Kidney (tissue), 14 donors: ENCODE results near the gene GRK4. TPM values are rescaled to one million over a fixed set of nuclear protein-coding genes. Genes with fewer than 3 reads are reported as not detected.
A peak's percentile ranks its signal among the peaks of the same experiment; 100 is the strongest.
"Not testable (repeated sequence)": the region's sequence is repeated elsewhere in the genome, so short reads cannot be mapped to it uniquely, and the experiment has no call there.

Source experiments
- DNase-seq, 5 donors: peaks; one replicate each; pipeline ENCODE4 v3.0.0-alpha.2; 2013 to 2020
- FAIRE-seq: peaks from 2 replicates; lab custom pipeline; 2012; peaks lifted over from hg19 to GRCh38; lab: Jason Lieb, UNC
- H3K27ac ChIP-seq, 2 donors: one replicate each; pipeline ENCODE4 v1.7.0; 2013; ENCODE audit warnings: low read depth in 2 of 2, low read length in 2 of 2, inconsistent platforms in 1 of 2
- H3K27me3 ChIP-seq: one replicate; pipeline ENCODE4 v1.7.1; 2013; ENCODE audit warnings: low read length, inconsistent platforms; ENCODE audit not compliant: control insufficient read depth, insufficient read depth
- H3K36me3 ChIP-seq, 3 donors: one replicate each; pipeline versions ENCODE4 v1.7.0 to v1.7.1; 2013; ENCODE audit warnings: low read length in 3 of 3, control low read depth in 1 of 3, inconsistent platforms in 1 of 3; ENCODE audit not compliant: insufficient read depth in 3 of 3, control insufficient read depth in 2 of 3
- H3K4me1 ChIP-seq, 3 donors: one replicate each; pipeline versions ENCODE4 v1.7.0 to v1.7.1; 2013; ENCODE audit warnings: low read length in 3 of 3, inconsistent platforms in 1 of 3, low read depth in 1 of 3; ENCODE audit not compliant: control insufficient read depth in 2 of 3, insufficient read depth in 2 of 3
- H3K4me3 ChIP-seq, 3 donors: one replicate each; pipeline versions ENCODE4 v1.7.0 to v1.8.1; 2013; ENCODE audit warnings: low read length in 3 of 3, control low read depth in 1 of 3, inconsistent platforms in 1 of 3
- H3K9ac ChIP-seq, 3 donors: one replicate each; pipeline versions ENCODE4 v1.7.0 to v1.7.1; 2013; ENCODE audit warnings: low read length in 3 of 3, control low read depth in 1 of 3, inconsistent platforms in 1 of 3
- H3K9me3 ChIP-seq, 3 donors: one replicate each; pipeline versions ENCODE4 v1.7.0 to v1.7.1; 2013; ENCODE audit warnings: low read length in 3 of 3, control low read depth in 1 of 3, inconsistent platforms in 1 of 3; ENCODE audit not compliant: control insufficient read depth in 2 of 3, insufficient read depth in 1 of 3
- CTCF ChIP-seq: IDR thresholded peaks from 3 replicates; pipeline ENCODE4 v1.5.1; 2012; ENCODE audit warnings: mild to moderate bottlenecking, moderate library complexity, borderline replicate concordance; ENCODE audit not compliant: insufficient read depth; ENCODE audit errors: extremely low read depth
- intact Hi-C: fragments of 100-400 bp; cut with DNase I; formaldehyde crosslinking; loops from one replicate; pipeline ENCODE4 v1.11.1; 2022
- polyA plus RNA-seq: library from polyadenylated mRNA; stranded (reverse); fragments of 350-450 nt; fragmentation: Illumina TruSeq; extraction: RNeasy Lipid Tissue Mini Kit (QIAGEN cat#74804); gene quantifications from one replicate; pipeline ENCODE4 v1.2.3, GENCODE V29; 2014; ENCODE audit warnings: low read depth, low replicate concordance; ENCODE audit not compliant: insufficient read depth
- total RNA-seq: library from RNA; stranded (reverse); fragmentation: NEBNext Ultra II Directional; extraction: Animal tissue kit (Norgen Biotek cat#: 25700); gene quantifications from one replicate; pipeline ENCODE4 v1.2.1, GENCODE V29; 2021
- donor health status: control.
- donor health status: control.
- donor health status: control.
- donor health status: control.
- donor health status: control.
- donor health status: DM: yes; HTN: yes; CAD: no.
- donor health status: Normal renal cell carcinoma (clear cell type).

GRK4 gene
- total and polyA plus RNA-seq, 2 donors from 2014 or later = 4.3 TPM

GRCh38 chr4:2918300-2918699 is 45.1 kb upstream of the GRK4 start:
- H3K9me3 ChIP-seq, FAIRE-seq, H3K4me3 ChIP-seq, intact Hi-C loops, DNase-seq, H3K27ac ChIP-seq, H3K4me1 ChIP-seq, H3K9ac ChIP-seq, H3K27me3 ChIP-seq: not testable (repeated sequence)
- peaks cover 2 to 14% (median 4%) of the 10 kb centered on the region in 3 donors for H3K36me3 ChIP-seq

- H3K9ac ChIP-seq, DNase-seq, H3K4me3 ChIP-seq, intact Hi-C loops, H3K27me3 ChIP-seq, H3K27ac ChIP-seq, H3K9me3 ChIP-seq, FAIRE-seq, H3K4me1 ChIP-seq: not testable (repeated sequence)
- peaks cover 2 to 19% (median 4%) of the 10 kb centered on the region in 3 donors for H3K36me3 ChIP-seq
Measured at GRCh38 chr4:2918714-2919113, 44.7 kb upstream of the GRK4 start.

GRCh38 chr4:2922453-2923101 is 40.8 kb upstream of the GRK4 start:
- not testable (repeated sequence) for FAIRE-seq, H3K27ac ChIP-seq, H3K9me3 ChIP-seq, H3K4me3 ChIP-seq, H3K27me3 ChIP-seq, H3K9ac ChIP-seq
- H3K4me1 ChIP-seq = peaks cover 0 to 14% (median 8%) of the 10 kb centered on the region in 3 donors
- intact Hi-C loops = loop anchor here (10.0 kb wide), 1 partner anchor 158 kb away; no protein-coding TSS in a partner anchor
- H3K36me3 ChIP-seq = peaks cover 1 to 32% (median 14%) of the 10 kb centered on the region in 3 donors
- DNase-seq = peak in 1 of 5 donors; percentile 35

GRCh38 chr4:2923141-2923551 is 40.2 kb upstream of the GRK4 start:
- Histone ChIP-seq H3K27ac (no peak overlapping the region), H3K4me1 (peaks cover 0 to 14% (median 8%) of the 10 kb centered on the region in 3 donors), H3K4me3 (no peak overlapping the region), H3K36me3 (peaks cover 2 to 37% (median 14%) of the 10 kb centered on the region in 3 donors), H3K9me3 (no peaks in the 10 kb centered on the region), H3K27me3 (no peaks in the 10 kb centered on the region), H3K9ac (no peak overlapping the region)
- DNase-seq (peak in 1 of 5 donors; percentile 37), FAIRE-seq (no peak)
- TF ChIP-seq CTCF = no peak
- intact Hi-C loops = loop anchor here (10.0 kb wide), 1 partner anchor 158 kb away; no protein-coding TSS in a partner anchor

- FAIRE-seq (no peak), DNase-seq (peak in 1 of 5 donors; percentile 49)
- Histone ChIP-seq H3K27ac (no peak overlapping the region), H3K4me3 (no peak overlapping the region), H3K9me3 (no peaks in the 10 kb centered on the region), H3K36me3 (peaks cover 2 to 41% (median 14%) of the 10 kb centered on the region in 3 donors), H3K4me1 (peaks cover 0 to 14% (median 8%) of the 10 kb centered on the region in 3 donors), H3K9ac (no peak overlapping the region), H3K27me3 (no peaks in the 10 kb centered on the region)
- intact Hi-C loops = loop anchor here (10.0 kb wide), 1 partner anchor 159 kb away; no protein-coding TSS in a partner anchor
- TF ChIP-seq CTCF = no peak
Measured at GRCh38 chr4:2923668-2924173, 39.6 kb upstream of the GRK4 start.
